Posterior cingulate gyrus (tissue), 11 donors: ENCODE measurements around the gene ANGPTL5.
"Not testable (repeated sequence)": the region's sequence is repeated elsewhere in the genome, so short reads cannot be mapped to it uniquely, and the experiment has no call there.

ENCODE experiments used
- DNase-seq, 10 donors: peaks; one replicate each; pipeline versions ENCODE4 v3.0.0 to v3.0.0-alpha.2; 2020 to 2021; ENCODE audit warnings: mixed read lengths in 3 of 10
- intact Hi-C: fragments of 100-400 bp; cut with DNase I; formaldehyde crosslinking; loops from one replicate; pipeline ENCODE4 v1.15.1; 2023

The ANGPTL5 gene

GRCh38 chr11:101916422-101916821, at the start of gene ANGPTL5:
TSS of gene ANGPTL5 (minus strand) at chr11:101916522. CDS start at chr11:101907909, 8,613 bp downstream.
- no peak for DNase-seq
- intact Hi-C loops = no loop called here

DNA sequence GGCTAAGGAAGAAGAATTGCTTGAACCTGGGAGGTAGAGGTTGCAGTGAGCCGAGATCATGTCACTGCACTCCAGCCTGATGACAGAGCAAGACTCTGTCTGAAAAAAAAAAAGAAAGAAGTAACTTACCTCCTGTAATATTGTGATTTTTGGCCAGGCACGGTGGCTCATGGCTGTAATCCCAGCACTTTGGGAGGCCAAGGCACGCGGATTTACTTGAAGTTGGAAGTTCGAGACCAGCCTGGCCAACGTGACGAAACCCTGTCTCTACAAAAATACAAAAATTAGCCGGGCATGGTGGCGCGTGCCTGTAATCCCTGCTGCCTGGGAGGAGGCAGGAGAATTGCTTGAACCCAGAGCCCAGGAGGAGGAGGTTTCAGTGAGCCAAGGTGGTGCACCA, 47.9 kb upstream of the ANGPTL5 start:
- intact Hi-C loops = not testable (repeated sequence)

DNA sequence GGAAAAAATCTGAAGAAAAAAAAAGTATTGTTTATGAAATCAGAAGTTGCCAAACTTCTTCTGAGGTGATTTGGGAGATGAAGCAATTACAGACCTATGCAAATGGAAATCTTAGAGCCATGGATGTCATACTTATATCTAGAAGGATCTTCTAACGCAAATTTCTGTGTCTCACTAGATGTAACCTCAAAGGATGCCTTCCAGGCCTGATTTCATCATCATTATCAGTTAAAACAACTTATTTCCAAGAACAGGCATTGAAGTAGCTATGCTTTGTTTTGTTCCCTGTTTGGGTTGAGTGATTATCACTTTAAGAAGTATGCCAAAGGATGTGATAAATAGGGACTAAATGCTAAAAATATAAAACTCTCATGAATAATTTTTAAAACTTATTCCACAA, 43.9 kb upstream of the ANGPTL5 start:
- DNase-seq = no peak
- intact Hi-C loops = no loop called here

More for the DNA sequence above, 47.9 kb upstream of the ANGPTL5 start:
- DNase-seq = peak in 2 of 10 donors; percentile 27 to 32

DNA sequence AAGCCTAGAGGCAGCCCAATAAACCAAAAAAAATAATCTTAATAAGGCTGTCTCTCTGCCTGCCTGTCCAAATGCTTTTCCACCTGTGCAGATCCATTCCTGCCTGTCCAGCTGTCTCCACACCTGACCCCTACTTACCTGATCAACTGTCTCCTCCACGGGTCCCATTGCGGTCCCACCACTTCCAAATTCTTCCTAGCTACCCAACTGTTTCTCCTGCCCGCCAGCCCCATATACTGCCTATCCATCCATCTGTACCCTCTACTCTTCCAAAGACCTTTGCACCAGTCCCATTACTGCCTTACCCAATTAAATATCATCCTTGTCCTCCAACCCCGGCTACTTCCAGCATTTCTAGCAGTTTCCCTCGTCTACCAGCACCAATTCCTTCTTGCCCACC, 39.4 kb upstream of the ANGPTL5 start:
- DNase-seq = no peak
- intact Hi-C loops = no loop called here

DNA sequence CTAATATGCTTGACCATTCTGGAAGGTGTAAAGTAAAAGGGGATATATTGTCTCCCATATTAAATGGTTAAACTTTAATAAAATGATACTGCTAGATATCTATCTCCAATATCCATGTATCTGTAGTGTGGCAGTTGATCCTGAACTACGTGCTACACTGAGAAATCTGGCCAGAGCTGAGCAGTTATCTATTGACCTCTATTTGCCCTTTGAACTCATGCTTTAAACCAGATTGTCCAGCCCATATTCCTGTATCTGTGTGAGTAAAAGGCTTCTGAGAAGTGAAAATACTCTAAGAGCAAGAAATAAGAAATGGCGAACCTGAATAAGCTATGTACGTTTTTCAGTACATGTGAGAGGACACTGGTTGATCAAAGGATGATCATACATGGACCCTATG, 39.0 kb upstream of the ANGPTL5 start:
- intact Hi-C loops = no loop called here
- no peak for DNase-seq

GRCh38 chr11:101949680-101950220, 33.4 kb upstream of the ANGPTL5 start:
- intact Hi-C loops = no loop called here
- DNase-seq = no peak

DNA sequence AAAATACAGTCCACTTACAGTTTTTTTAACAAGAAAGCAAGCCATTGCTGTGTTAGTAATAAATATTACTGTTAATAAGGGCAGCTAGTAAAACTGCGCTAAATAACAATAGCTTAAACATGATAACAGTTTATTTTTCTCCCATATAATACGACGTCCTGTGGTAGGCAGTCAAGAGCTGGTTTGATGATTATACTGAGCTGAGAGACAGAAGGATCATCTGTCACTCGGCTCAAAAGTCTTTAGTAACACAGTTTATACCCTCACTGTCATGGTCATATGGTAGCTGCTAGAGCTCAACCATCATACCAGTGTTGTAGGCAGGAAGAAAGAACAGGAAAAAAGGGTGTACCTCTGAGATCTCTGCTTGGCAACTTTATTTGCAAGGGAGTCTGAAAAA, 29.1 kb upstream of the ANGPTL5 start:
- DNase-seq = no peak
- intact Hi-C loops = no loop called here

DNA sequence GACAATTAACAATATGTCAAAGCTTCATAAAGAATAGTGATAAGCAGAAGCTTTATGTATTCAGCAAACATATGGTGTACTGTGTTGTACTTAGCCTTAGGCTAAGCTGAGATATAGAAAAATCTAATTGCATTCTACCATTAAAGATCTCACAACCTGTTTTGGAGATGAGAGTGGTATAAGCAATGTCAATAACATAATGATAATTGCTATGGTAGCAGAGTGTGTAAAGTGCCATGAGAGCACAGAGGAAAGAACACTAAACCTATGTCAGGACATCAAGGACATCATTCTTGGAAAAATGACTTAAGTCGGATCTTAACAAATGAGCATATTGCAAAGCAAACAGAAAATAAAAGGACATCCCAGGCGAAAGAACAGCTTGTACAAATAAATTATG, 28.6 kb upstream of the ANGPTL5 start:
- no peak for DNase-seq
- intact Hi-C loops = no loop called here

GRCh38 chr11:101940901-101941520, 24.7 kb upstream of the ANGPTL5 start:
- DNase-seq = no peak

GRCh38 chr11:101931692-101932091, 15.4 kb upstream of the ANGPTL5 start:
- DNase-seq = no peak
- intact Hi-C loops = no loop called here

More at GRCh38 chr11:101940901-101941520, 24.7 kb upstream of the ANGPTL5 start:
- intact Hi-C loops = no loop called here

- DNase-seq = no peak
- intact Hi-C loops = no loop called here
These were observed 13.1 kb upstream of the ANGPTL5 start for GRCh38 chr11:101929294-101929915.

DNA sequence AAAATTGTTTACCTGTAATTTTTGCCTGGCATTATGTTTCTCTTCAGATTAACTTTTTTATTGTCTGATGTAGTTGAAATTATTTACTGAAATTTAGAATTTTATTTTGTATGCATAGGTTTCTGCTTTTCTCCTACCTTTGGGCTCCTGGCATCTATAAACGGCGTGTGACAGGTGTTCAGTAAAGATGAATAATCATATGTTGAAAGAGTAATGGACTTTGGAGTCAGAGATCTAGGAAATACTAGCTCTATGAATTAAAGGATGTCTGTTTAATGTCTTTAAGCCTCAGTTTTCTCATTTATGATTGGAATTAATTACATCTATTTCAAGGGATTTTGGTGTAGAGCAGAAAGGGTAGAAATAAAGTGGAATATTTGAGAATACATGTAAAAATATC, 7.2 kb upstream of the ANGPTL5 start:
- intact Hi-C loops = no loop called here
- DNase-seq = no peak

DNA sequence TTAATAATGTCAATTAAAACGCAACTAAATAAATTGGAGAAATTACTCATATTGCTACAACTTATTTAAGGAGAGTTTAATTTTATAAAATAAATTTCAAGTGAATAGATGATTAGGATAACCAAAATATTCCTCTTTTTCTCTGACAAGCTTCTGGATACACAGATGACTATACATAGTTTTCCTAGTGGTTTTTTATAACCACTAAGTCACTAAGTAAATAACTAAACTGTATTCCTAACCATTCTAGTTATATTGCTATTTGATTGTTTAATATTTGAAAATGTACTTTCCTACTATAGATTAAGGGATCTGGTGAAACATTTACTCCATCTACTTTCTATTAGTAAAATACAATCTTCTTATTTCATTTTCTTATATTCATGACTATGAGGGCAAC, 4.7 kb upstream of the ANGPTL5 start:
- DNase-seq = no peak
- intact Hi-C loops = no loop called here

- no peak for DNase-seq
- intact Hi-C loops = no loop called here
These were observed 904 bp upstream of the ANGPTL5 start for GRCh38 chr11:101917226-101917625.

DNA sequence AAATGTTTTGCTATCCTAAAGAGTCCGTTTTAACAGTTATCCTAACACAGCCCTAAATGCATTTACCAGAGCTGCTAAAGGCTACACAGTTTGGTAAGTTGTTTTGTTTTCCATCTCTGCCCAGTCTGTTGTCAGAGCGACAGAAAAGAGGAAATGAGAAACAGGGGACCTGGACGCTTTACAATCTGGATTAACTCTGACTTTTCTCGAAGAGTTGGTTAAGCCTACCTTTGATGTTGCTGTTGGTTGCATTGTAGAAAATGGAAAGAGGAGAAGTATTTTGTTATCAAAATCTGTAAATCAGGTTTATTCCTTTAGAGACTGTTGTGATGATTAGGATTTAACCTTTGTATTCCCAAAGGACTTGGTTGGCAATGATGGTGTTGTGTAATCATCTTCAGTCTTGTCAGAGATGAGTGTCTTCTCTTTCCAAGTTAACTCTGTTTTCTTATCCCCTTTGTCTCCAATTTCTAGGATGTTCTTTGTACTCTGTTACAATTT, 481 bp downstream of the ANGPTL5 start:
- no peak for DNase-seq
- intact Hi-C loops = no loop called here

GRCh38 chr11:101914738-101915426, 1.4 kb downstream of the ANGPTL5 start, which contains the start of gene CEP126:
TSS of gene CEP126 (plus strand) at chr11:101915010. CDS start at chr11:101915285, 275 bp downstream.
- peak; percentile 92 to 99 (median 95) for DNase-seq
- intact Hi-C loops = loop anchor here (5.0 kb wide), 1 partner anchor 92 kb away; no protein-coding TSS in a partner anchor

DNA sequence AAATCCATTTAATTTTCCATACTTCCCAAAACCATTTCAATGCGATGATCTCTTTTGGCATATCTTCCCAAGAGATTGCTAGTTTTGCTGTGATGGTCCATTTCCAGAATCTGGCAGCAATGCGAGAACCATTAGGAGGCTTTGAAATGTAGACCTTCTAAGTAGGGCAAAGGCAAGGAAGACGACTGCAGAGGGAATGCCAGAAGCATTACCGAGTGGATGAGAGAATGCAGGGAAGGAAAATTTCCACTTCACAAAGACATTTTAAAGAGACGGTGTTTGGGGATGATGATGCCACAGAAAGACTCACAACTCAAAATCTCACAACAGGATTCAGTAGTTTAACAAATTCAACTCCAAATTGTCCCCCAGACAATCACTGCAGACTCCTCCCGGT, 2.0 kb downstream of the ANGPTL5 start:
- no peak for DNase-seq
- intact Hi-C loops = loop anchor here (5.0 kb wide), 1 partner anchor 93 kb away; no protein-coding TSS in a partner anchor

DNA sequence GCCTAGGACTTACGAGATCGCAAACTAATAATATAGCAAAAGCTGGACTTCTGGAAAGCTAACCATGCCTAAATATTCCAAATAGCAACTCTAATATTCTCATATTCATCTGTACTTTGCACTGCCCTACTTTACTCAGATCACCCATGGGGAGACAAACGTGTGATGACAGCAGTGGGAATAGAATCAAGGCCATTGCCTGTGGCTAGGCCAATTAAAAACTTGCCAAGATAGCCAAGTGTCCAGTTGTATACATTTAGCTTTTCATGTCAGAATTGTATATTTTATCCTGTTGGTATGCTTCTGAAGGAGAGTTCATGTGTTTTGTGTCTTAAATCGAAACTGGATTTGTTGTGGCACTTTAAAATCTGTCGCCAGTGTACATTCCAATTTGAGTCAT, 2.7 kb downstream of the ANGPTL5 start:
- intact Hi-C loops = loop anchor here (5.0 kb wide), 1 partner anchor 94 kb away; no protein-coding TSS in a partner anchor
- no peak for DNase-seq

DNA sequence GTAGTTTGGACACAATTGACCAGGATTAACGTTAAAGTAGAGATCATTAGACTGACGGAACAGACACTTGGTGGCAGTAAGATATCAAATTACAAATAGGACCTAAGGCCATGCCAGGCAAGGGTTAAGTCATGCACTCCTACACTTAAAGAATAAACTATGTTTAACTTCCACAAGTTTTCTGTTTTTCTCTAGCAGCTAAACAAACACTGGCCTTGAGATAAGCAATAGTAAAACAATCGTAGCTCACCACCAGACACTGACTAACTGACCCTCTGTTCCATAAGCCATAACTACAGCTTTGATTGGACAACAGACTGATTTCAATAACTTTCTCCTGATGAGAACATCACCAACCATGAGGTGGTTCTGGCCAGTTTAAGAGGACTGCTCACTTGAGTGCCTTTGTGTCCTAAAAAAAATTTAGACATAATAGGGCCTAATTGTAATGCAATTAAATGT, 3.5 kb downstream of the ANGPTL5 start:
- DNase-seq = no peak
- intact Hi-C loops = loop anchor here (5.0 kb wide), 1 partner anchor 94 kb away; no protein-coding TSS in a partner anchor

DNA sequence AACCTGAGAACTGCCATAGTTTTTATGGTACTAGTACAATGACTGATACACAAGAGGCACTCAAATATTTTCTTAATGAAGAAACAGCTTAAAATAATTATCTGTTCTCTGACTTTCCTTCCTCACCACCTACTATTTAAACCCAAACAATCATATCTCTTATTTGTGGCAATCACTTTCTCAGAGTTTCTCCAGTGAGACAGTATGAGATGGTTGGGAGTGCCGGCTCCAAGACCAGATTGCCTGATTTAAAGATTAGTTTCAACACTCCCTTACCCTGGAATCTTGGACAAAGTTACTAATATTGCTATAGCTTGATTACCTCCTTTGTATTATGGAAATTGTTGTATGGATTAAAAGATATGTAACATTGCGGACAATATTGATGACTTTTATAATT, 7.2 kb downstream of the ANGPTL5 start:
- intact Hi-C loops = no loop called here
- no peak for DNase-seq

- intact Hi-C loops = no loop called here
These were observed 8.5 kb downstream of the ANGPTL5 start for GRCh38 chr11:101907815-101908214.

More at GRCh38 chr11:101907815-101908214, 8.5 kb downstream of the ANGPTL5 start:
- no peak for DNase-seq
